ENCODE results near the gene PARP4.
"Not testable (repeated sequence)": the region's sequence is repeated elsewhere in the genome, so short reads cannot be mapped to it uniquely, and the experiment has no call there.

PARP4 gene

DNA sequence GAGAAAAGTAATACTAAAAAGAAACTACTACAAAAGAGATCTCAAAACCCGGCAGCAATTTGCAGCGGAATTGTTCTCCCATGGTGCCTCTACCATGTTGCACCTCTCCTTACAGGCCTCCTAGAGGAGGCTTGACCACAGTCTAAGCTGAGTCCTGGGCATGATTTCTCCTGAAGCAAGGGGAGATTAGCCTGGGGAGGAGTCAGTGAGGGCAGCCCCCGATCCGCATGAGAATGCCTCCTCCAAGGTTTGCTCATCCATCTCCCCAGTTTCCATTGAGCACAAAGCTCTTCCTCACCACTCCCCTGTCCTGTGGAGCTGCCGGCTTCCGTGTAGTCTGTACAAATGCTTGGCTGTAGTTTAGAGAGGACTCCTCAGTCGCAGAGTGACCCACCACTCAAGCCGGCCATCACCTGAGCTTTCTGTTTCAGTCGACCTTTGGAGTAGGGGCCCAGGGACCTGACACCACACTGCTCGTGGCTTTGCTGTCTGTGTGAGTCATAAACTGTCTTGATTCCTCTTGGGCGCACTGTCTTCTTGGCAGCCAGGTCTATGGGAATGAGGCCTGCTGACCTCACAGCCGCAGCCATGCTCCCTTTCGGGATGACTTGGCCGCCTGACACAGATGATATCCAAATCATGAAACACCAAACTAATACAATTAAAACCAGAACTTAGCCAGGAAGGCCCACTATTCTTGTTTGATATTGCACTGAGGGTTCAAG lies 130.9 kb downstream of the PARP4 start:
- Histone ChIP-seq H3K4me2 (no peak overlapping the region), H4K20me1 (no peaks in the 10 kb centered on the region), H3K4me1 (no peaks in the 10 kb centered on the region), H3K36me3 (no peaks in the 10 kb centered on the region), H3K27me3 (no peaks in the 10 kb centered on the region), H3K9ac (no peak overlapping the region), H3K27ac (no peak overlapping the region), H3K4me3 (no peak overlapping the region), H3K9me3 (no peaks in the 10 kb centered on the region)
- no peak for TF ChIP-seq Cebpa-rat (IDR thresholded peaks at IDR 0.05)

GRCh38 chr13:24380881-24381280 lies 131.7 kb downstream of the PARP4 start:
- H3K4me1 ChIP-seq, H3K9me3 ChIP-seq, H3K27me3 ChIP-seq, H3K4me3 ChIP-seq, H3K9ac ChIP-seq, H4K20me1 ChIP-seq, H3K27ac ChIP-seq, H3K36me3 ChIP-seq, H3K4me2 ChIP-seq: not testable (repeated sequence)

GRCh38 chr13:24380227-24380626 lies 132.4 kb downstream of the PARP4 start:
- not testable (repeated sequence) for H3K4me1 ChIP-seq, H3K9me3 ChIP-seq, H3K27me3 ChIP-seq, H3K4me2 ChIP-seq, H3K36me3 ChIP-seq, H4K20me1 ChIP-seq, H3K27ac ChIP-seq, H3K9ac ChIP-seq, H3K4me3 ChIP-seq

GRCh38 chr13:24371273-24371672 lies 141.3 kb downstream of the PARP4 start:
- H3K4me2 ChIP-seq, H3K36me3 ChIP-seq, H4K20me1 ChIP-seq, H3K9ac ChIP-seq, H3K4me3 ChIP-seq, H3K27me3 ChIP-seq, H3K9me3 ChIP-seq, H3K27ac ChIP-seq: not testable (repeated sequence)
- peaks cover 14% of the 10 kb centered on the region for H3K4me1 ChIP-seq
